Pancreas (tissue), 10 donors: ENCODE data around the gene FSTL4. TPM values are rescaled to one million over a fixed set of nuclear protein-coding genes. Genes with fewer than 3 reads are reported as not detected.

Experiments
- ATAC-seq, 4 donors: fragments of 200-7000 bp; cut with Tn5 transposase; one replicate each; pipeline versions ENCODE4 v1.8.0 to v1.9.1; 2020; ENCODE audit warnings: mild to moderate bottlenecking in 4 of 4, moderate library complexity in 4 of 4
- DNase-seq, 6 donors: peaks; one replicate each; pipeline ENCODE4 v3.0.0-alpha.2; 2020
- FAIRE-seq: peaks from 2 replicates; lab custom pipeline; 2012; peaks lifted over from hg19 to GRCh38; lab: Jason Lieb, UNC
- H3K27ac ChIP-seq, 4 donors: fragments of 200-600 bp; sonication (generic); 1 replicate in 3 of 4; 2 replicates in 1 of 4; pipeline versions ENCODE4 v1.5.0 to v1.8.0; 2020
- H3K27me3 ChIP-seq, 4 donors: fragments of 200-600 bp; one replicate each; pipeline ENCODE4 v1.8.0; 2021
- H3K36me3 ChIP-seq, 3 donors: fragments of 200-600 bp; sonication (generic) in 1 of 3; one replicate each; pipeline versions ENCODE4 v1.5.0 to v1.8.0; 2020 to 2021
- H3K4me1 ChIP-seq, 3 donors: fragments of 200-600 bp; one replicate each; pipeline ENCODE4 v1.8.0; 2021
- H3K4me3 ChIP-seq, 4 donors: fragments of 200-600 bp; sonication (generic) in 2 of 4; one replicate each; pipeline versions ENCODE4 v1.5.0 to v1.8.0; 2020 to 2021
- H3K9me3 ChIP-seq, 4 donors: fragments of 200-600 bp; one replicate each; pipeline ENCODE4 v1.8.0; 2021
- WGBS, 2 donors: extraction: QIAGEN DNeasy Blood & Tissue Kit; methylation state at CpG; one replicate each; pipeline ENCODE4 v1.1.7; 2013; 5-methylcytosine and 5-hydroxymethylcytosine counted together
- intact Hi-C, 3 donors: fragments of 100-400 bp; cut with DNase I; formaldehyde crosslinking; loops; one replicate each; pipeline versions ENCODE4 v1.11.1 to v1.14.2; 2022
- polyA plus RNA-seq, 2 donors: library from polyadenylated mRNA; stranded (reverse); fragments of 200-250 nt; gene quantifications; one replicate each; pipeline ENCODE4 v1.2.3, GENCODE V29; 2013
- total RNA-seq, 6 donors: library from RNA; stranded (reverse); fragmentation: NEBNext Ultra II Directional in 4 of 6; extraction: Animal tissue kit (Norgen Biotek cat#: 25700) in 4 of 6; gene quantifications; one replicate each; pipeline versions ENCODE4 v1.2.1 to v1.2.4, GENCODE V29; 2021 to 2023
- TF ChIP-seq, protein P1 (sequence below), 4 donors: fragments of 200-600 bp; sonication (generic) in 3 of 4; IDR thresholded peaks; one replicate each; pipeline versions ENCODE4 v1.5.0 to v1.8.0; 2021; ENCODE audit warnings: antibody characterized with exemption in 4 of 4
- donor health status: healthy with polysubstance abuse.
- donor health status: DM: no; HTN: no; CAD: no; lungs with moderate emphysema.
- donor health status: DM: no; HTN: no; CAD: no.
- donor health status: control.
- donor health status: control.
- donor health status: Bipolar disorder and iron deficiency.
- donor health status: DM: yes; HTN: yes; CAD: no.
- donor health status: DM: no; HTN: no; CAD: no.
- donor health status: DM: no; HTN: no; CAD: no.
- donor health status: DM: yes; HTN: yes; CAD: no.

Gene FSTL4
- total and polyA plus RNA-seq, 8 donors = 0.68 to 2.4 (median 1.4) TPM

DNA sequence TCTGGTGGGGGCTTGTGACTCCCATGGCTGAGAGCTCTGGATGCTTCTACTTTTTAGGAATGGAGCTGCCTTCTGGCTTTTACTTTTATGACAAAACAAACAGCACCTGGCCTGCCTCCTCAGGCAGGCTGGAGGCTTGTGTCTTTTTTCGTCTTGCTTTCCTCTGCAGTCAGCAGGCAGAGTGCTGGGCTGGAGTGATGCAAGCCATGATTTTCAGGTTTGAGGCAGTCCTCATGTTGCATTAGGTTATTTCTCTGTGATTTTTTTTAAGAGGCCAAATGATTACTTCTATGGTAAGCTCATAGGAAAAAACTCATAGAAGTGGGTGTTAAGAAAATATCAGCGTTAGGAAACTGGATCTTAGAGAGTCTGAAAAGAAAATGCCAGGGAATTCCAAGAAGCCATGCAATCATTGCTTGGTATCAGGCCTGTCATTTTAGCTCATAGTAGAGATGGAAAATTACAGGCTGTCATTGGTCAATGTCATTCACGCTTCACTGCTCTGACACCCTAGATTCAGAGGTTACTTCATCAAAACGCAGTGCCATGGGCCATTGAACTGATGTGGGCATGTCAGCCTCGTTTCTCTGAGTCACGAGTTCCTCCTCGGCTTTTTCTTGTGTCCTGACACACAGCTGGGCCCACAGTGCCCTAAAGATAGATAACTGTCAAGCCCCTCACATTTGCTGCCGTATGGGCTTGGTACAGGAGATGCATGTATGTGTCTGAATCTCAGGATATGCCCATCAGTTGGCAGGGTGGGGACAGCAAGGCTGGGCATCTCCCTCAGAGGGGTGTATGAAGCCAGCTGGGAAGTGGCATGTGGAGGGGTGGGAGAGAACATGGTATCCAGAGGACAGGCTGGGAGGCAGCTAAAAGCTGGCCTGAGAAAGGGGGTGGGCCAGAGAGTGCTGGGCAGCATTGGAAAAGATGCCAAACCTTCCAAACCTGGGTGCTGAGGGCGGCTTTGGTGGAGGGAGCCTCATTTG is 408.7 kb downstream of the FSTL4 start:
- H3K4me3 ChIP-seq = no peak overlapping the region
- no peaks in the 10 kb centered on the region for H3K27me3 ChIP-seq
- H3K4me1 ChIP-seq = no peaks in the 10 kb centered on the region
- FAIRE-seq = no peak
- no peaks in the 10 kb centered on the region for H3K9me3 ChIP-seq
- no peaks in the 10 kb centered on the region for H3K36me3 ChIP-seq
- no peak overlapping the region for H3K27ac ChIP-seq
- no peak for DNase-seq
- 83 to 86% methylated on average over 9 of the region's 9 CpGs for WGBS, 2 donors
- intact Hi-C loops = no loop called here
- TF ChIP-seq, protein P1, sequence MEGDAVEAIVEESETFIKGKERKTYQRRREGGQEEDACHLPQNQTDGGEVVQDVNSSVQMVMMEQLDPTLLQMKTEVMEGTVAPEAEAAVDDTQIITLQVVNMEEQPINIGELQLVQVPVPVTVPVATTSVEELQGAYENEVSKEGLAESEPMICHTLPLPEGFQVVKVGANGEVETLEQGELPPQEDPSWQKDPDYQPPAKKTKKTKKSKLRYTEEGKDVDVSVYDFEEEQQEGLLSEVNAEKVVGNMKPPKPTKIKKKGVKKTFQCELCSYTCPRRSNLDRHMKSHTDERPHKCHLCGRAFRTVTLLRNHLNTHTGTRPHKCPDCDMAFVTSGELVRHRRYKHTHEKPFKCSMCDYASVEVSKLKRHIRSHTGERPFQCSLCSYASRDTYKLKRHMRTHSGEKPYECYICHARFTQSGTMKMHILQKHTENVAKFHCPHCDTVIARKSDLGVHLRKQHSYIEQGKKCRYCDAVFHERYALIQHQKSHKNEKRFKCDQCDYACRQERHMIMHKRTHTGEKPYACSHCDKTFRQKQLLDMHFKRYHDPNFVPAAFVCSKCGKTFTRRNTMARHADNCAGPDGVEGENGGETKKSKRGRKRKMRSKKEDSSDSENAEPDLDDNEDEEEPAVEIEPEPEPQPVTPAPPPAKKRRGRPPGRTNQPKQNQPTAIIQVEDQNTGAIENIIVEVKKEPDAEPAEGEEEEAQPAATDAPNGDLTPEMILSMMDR (IDR thresholded peaks at IDR 0.05) = no peak
- ATAC-seq = no peak

DNA sequence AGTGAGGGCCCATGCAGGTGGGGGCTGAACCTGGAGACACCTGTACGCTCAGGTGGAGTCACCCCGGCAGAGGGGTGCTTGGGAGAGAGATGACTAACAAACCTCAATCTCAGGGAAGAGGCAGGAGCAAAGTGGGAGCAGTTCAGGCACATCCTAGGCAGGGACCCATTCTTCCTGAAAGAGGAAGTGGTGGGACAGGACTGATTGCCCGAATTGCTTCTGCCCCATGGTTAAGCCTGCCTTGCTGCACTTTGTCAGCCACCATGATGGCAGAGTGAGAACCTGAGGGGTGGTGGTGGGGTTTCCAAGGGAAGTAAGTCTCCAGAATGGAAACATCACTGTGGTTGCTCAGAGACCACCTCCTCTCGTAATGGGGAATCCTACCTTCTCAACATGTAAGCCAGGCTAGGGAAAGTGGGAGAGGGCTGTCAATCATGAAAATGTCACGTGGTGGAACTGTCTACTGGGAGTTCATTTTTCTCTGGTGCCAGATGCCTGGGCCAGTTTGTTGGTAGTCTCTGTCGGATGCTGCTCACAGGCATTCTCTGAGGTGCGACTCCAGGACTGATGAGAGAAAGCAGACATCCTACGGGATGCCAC is 410.2 kb downstream of the FSTL4 start:
- Histone ChIP-seq H3K9me3 (no peaks in the 10 kb centered on the region), H3K4me3 (no peak overlapping the region), H3K36me3 (no peaks in the 10 kb centered on the region), H3K27ac (no peak overlapping the region), H3K27me3 (no peaks in the 10 kb centered on the region), H3K4me1 (no peaks in the 10 kb centered on the region)
- ATAC-seq (no peak), FAIRE-seq (no peak), DNase-seq (no peak)
- TF ChIP-seq, protein P1 (IDR thresholded peaks at IDR 0.05) = no peak
- 93 to 98% methylated on average over 8 of the region's 8 CpGs for WGBS, 2 donors
- intact Hi-C loops = no loop called here

DNA sequence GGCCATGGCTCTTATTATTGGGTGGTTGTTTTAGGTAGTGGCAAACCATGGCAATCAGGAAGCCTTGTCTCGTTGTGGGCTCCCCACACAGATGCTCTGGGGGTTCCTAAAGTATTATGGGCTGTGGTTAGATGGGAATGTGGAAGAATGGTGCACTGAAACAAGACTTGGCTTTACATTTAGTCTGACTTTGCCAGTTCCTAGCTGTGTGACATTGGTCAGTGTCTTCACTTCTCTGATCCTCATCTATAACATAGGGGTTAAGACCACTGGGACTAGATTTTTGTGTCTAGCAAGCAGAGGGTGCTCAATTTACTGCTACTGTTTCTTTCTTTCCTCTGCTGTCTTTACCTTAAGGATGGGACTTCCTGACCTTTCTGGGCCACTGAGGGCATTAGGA is 411.0 kb downstream of the FSTL4 start:
- 71 to 78% methylated on average over 1 of the region's 1 CpG for WGBS, 2 donors
- no peak overlapping the region for H3K4me3 ChIP-seq
- no peaks in the 10 kb centered on the region for H3K27me3 ChIP-seq
- H3K36me3 ChIP-seq = no peaks in the 10 kb centered on the region
- H3K27ac ChIP-seq = no peak overlapping the region
- TF ChIP-seq, protein P1 (IDR thresholded peaks at IDR 0.05) = no peak
- H3K9me3 ChIP-seq = no peaks in the 10 kb centered on the region
- ATAC-seq (no peak), DNase-seq (no peak), FAIRE-seq (no peak)
- no peaks in the 10 kb centered on the region for H3K4me1 ChIP-seq
- intact Hi-C loops = no loop called here

DNA sequence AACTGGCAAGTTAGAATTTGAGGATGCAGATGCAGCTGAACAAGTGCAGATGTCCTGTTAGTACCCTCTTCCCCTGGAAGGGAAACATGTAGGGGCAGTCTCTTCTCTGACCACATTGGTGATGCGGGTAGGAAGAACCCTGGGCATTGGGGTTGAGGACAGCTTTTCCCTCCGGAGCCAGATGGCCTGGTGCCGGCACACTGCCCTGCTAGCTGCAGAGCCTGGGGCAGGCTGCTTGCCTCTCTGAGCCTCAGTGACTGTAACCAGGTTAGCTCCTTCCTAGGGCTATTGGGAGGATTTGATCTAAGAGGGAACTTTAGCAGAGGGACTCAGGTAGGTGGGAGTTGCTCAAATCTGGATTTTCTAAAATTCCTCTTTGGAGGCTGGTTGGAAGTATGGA is 412.1 kb downstream of the FSTL4 start:
- DNase-seq (no peak), ATAC-seq (no peak), FAIRE-seq (no peak)
- TF ChIP-seq, protein P1 (IDR thresholded peaks at IDR 0.05) = no peak
- intact Hi-C loops = no loop called here
- Histone ChIP-seq H3K4me1 (no peaks in the 10 kb centered on the region), H3K27me3 (no peaks in the 10 kb centered on the region), H3K27ac (no peak overlapping the region), H3K4me3 (no peak overlapping the region), H3K9me3 (no peaks in the 10 kb centered on the region), H3K36me3 (no peaks in the 10 kb centered on the region)
- WGBS, 2 donors = 89 to 94% methylated on average over 3 of the region's 3 CpGs
